PC-3 (cell line): ENCODE data around the gene PTPRQ. TPM values are rescaled to one million over a fixed set of nuclear protein-coding genes. Genes with fewer than 3 reads are reported as not detected.

Experiments
- ATAC-seq: fragments of 200-7000 bp; cut with Tn5 transposase; 2 replicates; pipeline ENCODE4 v1.9.1; 2020; ENCODE audit warnings: mild to moderate bottlenecking, moderate library complexity
- BruUV-seq: library from RNA; stranded (reverse); fragments of 400-500 nt; replicated peaks from 2 replicates; lab custom pipeline; 2021; lab: Mats Ljungman, UMichigan
- CTCF ChIA-PET: fragments of 300-600 bp; sonication (Branson Sonifier 250); formaldehyde crosslinking; loops from one replicate; lab custom pipeline; 2022; ENCODE audit warnings: antibody characterized with exemption; lab: Charles Lee
- POLR2A ChIA-PET: fragments of 300-600 bp; sonication (Branson Sonifier 250); formaldehyde crosslinking; loops from one replicate; lab custom pipeline; 2022; ENCODE audit warnings: antibody characterized with exemption; ENCODE audit not compliant: unreplicated experiment; lab: Charles Lee
- DNase-seq: peaks from one replicate; pipeline ENCODE4 v3.0.0-alpha.2; 2015
- H2AFZ ChIP-seq: fragments of 300-600 bp; sonication (generic); 2 replicates; pipeline ENCODE4 v1.6.0; 2016; ENCODE audit warnings: antibody characterized with exemption, low read length
- H3F3A ChIP-seq: fragments of 300-600 bp; sonication (generic); one replicate; pipeline ENCODE4 v1.6.0; 2017; ENCODE audit warnings: antibody characterized with exemption, low read length, control low read depth, mild to moderate bottlenecking; ENCODE audit not compliant: unreplicated experiment
- H3K27ac ChIP-seq: fragments of 300-600 bp; sonication (generic); 2 replicates; pipeline ENCODE4 v1.5.1; 2016; ENCODE audit warnings: mild to moderate bottlenecking, low read length
- H3K27me3 ChIP-seq: fragments of 300-600 bp; sonication (generic); 2 replicates; pipeline ENCODE4 v1.6.1; 2016; ENCODE audit warnings: low read length, mixed read lengths
- H3K36me3 ChIP-seq: fragments of 300-600 bp; sonication (generic); 2 replicates; pipeline ENCODE4 v1.6.1; 2016; ENCODE audit warnings: low read depth, mixed run types, low read length, mixed read lengths
- H3K4me1 ChIP-seq: fragments of 300-600 bp; sonication (generic); 2 replicates; pipeline ENCODE4 v1.5.1; 2016; ENCODE audit warnings: low read length; ENCODE audit not compliant: insufficient read depth
- H3K4me2 ChIP-seq: fragments of 300-600 bp; sonication (generic); 2 replicates; pipeline ENCODE4 v1.6.0; 2016; ENCODE audit warnings: low read length
- H3K4me3 ChIP-seq: fragments of 300-600 bp; sonication (generic); 2 replicates; pipeline ENCODE4 v1.5.1; 2016; ENCODE audit warnings: mild to moderate bottlenecking, low read length, mixed read lengths
- H3K79me2 ChIP-seq: fragments of 300-600 bp; sonication (generic); 2 replicates; pipeline ENCODE4 v1.6.1; 2017; ENCODE audit warnings: low read length, mixed read lengths
- H3K9ac ChIP-seq: fragments of 300-600 bp; sonication (generic); 2 replicates; pipeline ENCODE4 v1.6.0; 2016; ENCODE audit warnings: mild to moderate bottlenecking, low read length
- H3K9me2 ChIP-seq: fragments of 300-600 bp; sonication (generic); replicated peaks from 2 replicates; pipeline ENCODE4 v1.6.1; 2016; ENCODE audit warnings: mixed run types, low read length, mixed read lengths
- H3K9me3 ChIP-seq: fragments of 300-600 bp; sonication (generic); 2 replicates; pipeline ENCODE4 v1.6.1; 2016; ENCODE audit warnings: low read length, mixed read lengths
- H4K20me1 ChIP-seq: fragments of 300-600 bp; sonication (generic); 2 replicates; pipeline ENCODE4 v1.6.1; 2016; ENCODE audit warnings: low read length, mixed read lengths
- EZH2 ChIP-seq: fragments of 300-600 bp; sonication (generic); IDR thresholded peaks from one replicate; pipeline ENCODE4 v1.6.1; 2017; ENCODE audit warnings: antibody characterized with exemption, mild to moderate bottlenecking, low read length; ENCODE audit not compliant: unreplicated experiment
- EZH2phosphoT487 ChIP-seq: fragments of 300-600 bp; sonication (generic); IDR thresholded peaks from 2 replicates; pipeline ENCODE4 v1.6.1; 2018; ENCODE audit warnings: mild to moderate bottlenecking, antibody characterized with exemption, low read length, borderline replicate concordance
- intact Hi-C: fragments of 100-400 bp; cut with micrococcal nuclease; formaldehyde crosslinking; loops from 2 replicates; pipeline ENCODE4 v1.9.0; 2023
- total RNA-seq: library from RNA; depleted of rRNA; stranded (reverse); fragments of >200 nt; gene quantifications from 2 replicates; pipeline ENCODE4 v1.2.3, GENCODE V29; 2014
- TF ChIP-seq, protein P1 (sequence below): fragments of 300-600 bp; sonication (generic); conservative IDR thresholded peaks from 2 replicates; pipeline ENCODE4 v1.5.1; 2017; ENCODE audit warnings: antibody characterized with exemption, low read depth, mild to moderate bottlenecking, low read length

The PTPRQ gene
- total RNA-seq, 1 experiment from 2014 or later: 0.07 TPM

DNA sequence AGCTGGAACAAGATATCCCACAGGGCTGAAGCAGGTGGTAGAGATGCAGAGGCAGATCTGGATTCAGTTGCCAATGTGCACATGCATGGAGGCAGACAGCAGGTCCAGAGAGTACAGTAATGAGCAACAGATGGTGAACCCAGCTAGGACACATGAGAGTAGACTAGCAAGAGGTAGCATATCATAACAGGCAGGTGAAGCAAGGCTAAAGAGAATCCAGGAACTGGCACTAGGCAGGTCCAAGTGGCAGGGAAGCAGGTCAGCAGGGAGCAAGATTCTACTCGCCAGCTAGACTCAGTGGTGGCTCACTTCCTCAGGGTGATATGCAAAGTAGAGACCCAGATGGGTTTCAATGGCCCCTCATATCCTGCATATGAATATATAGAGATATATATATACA is 248.1 kb downstream of the PTPRQ start:
- no peak for TF ChIP-seq EZH2
- no peak for TF ChIP-seq EZH2phosphoT487
- TF ChIP-seq, protein P1, sequence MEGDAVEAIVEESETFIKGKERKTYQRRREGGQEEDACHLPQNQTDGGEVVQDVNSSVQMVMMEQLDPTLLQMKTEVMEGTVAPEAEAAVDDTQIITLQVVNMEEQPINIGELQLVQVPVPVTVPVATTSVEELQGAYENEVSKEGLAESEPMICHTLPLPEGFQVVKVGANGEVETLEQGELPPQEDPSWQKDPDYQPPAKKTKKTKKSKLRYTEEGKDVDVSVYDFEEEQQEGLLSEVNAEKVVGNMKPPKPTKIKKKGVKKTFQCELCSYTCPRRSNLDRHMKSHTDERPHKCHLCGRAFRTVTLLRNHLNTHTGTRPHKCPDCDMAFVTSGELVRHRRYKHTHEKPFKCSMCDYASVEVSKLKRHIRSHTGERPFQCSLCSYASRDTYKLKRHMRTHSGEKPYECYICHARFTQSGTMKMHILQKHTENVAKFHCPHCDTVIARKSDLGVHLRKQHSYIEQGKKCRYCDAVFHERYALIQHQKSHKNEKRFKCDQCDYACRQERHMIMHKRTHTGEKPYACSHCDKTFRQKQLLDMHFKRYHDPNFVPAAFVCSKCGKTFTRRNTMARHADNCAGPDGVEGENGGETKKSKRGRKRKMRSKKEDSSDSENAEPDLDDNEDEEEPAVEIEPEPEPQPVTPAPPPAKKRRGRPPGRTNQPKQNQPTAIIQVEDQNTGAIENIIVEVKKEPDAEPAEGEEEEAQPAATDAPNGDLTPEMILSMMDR: no peak
- ChIA-PET POLR2A (no interaction called here), CTCF (no interaction called here)
- Histone ChIP-seq H3K4me2 (no peak overlapping the region), H3K9me3 (no peaks in the 10 kb centered on the region), H2AFZ (no peak overlapping the region), H3K4me1 (no peaks in the 10 kb centered on the region), H3K27me3 (0 out of 2 replicates have a peak, but pooled peaks cover 3% of the 10 kb centered on the region), H3F3A (no peaks in the 10 kb centered on the region), H3K79me2 (no peaks in the 10 kb centered on the region), H4K20me1 (no peaks in the 10 kb centered on the region), H3K9ac (no peak overlapping the region), H3K27ac (no peak overlapping the region), H3K36me3 (no peaks in the 10 kb centered on the region), H3K9me2 (no peaks in the 10 kb centered on the region), H3K4me3 (no peak overlapping the region)
- ATAC-seq: no peak
- DNase-seq: no peak
- intact Hi-C loops: no loop called here
- no TSS peak for BruUV-seq

DNA sequence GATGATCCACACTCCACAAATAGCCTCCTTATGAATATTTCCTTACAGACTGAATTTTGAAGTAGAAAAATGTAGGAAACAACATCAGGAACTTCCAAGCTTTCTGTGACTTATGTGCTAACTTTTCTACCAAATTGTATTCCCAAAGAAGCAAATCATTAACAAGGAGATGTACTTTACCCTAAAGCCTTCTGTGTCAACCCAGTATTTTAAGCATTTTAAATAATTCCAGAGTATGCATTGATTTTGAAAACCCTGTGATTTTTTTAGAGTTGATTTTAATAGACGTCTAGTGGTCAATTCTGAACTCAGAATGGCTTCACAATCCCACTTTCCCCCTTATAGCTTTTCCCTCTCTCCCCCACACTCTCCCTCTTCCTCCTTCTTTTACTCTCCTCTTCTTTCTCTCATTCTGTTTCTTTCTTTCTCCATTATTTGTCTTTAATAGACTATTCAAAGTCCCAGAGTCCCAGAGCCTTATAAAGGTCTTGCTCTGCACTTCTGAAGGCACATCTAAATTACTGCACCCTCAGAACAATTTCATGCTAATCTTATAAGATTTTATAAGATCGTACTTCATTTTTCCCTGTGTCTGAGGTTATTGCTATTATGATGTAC is 253.3 kb downstream of the PTPRQ start:
- no TSS peak for BruUV-seq
- ATAC-seq: no peak

More for the DNA sequence above, 253.3 kb downstream of the PTPRQ start:
- DNase-seq: no peak
- H3K27me3 ChIP-seq: peaks cover 5% of the 10 kb centered on the region; the same call in 1 of the 2 replicates
- no peaks in the 10 kb centered on the region for H3K9me2 ChIP-seq
- TF ChIP-seq, protein P1: no peak
- TF ChIP-seq EZH2phosphoT487 (no peak), EZH2 (no peak)
- ChIA-PET POLR2A (interaction anchor here (0.7 kb wide), 1 partner anchor 146 kb away, joined by 4 read pairs; no protein-coding TSS in a partner anchor), CTCF (no interaction called here)
- no peaks in the 10 kb centered on the region for H3K9me3 ChIP-seq
- H2AFZ ChIP-seq: no peak overlapping the region
- H4K20me1 ChIP-seq: no peaks in the 10 kb centered on the region
- peaks cover 1% of the 10 kb centered on the region for H3K4me1 ChIP-seq
- H3K9ac ChIP-seq: no peak overlapping the region
- H3K27ac ChIP-seq: no peak overlapping the region
- no peak overlapping the region for H3K4me3 ChIP-seq
- H3F3A ChIP-seq: no peaks in the 10 kb centered on the region
- intact Hi-C loops: no loop called here
- no peaks in the 10 kb centered on the region for H3K36me3 ChIP-seq
- no peak overlapping the region for H3K4me2 ChIP-seq
- H3K79me2 ChIP-seq: no peaks in the 10 kb centered on the region
